Measurements from ENCODE around the gene MECP2. TPM values are rescaled to one million over a fixed set of nuclear protein-coding genes. Genes with fewer than 3 reads are reported as not detected.

Gene MECP2
- total RNA-seq, 1 donor from 2014 or later = 57.6 TPM

DNA sequence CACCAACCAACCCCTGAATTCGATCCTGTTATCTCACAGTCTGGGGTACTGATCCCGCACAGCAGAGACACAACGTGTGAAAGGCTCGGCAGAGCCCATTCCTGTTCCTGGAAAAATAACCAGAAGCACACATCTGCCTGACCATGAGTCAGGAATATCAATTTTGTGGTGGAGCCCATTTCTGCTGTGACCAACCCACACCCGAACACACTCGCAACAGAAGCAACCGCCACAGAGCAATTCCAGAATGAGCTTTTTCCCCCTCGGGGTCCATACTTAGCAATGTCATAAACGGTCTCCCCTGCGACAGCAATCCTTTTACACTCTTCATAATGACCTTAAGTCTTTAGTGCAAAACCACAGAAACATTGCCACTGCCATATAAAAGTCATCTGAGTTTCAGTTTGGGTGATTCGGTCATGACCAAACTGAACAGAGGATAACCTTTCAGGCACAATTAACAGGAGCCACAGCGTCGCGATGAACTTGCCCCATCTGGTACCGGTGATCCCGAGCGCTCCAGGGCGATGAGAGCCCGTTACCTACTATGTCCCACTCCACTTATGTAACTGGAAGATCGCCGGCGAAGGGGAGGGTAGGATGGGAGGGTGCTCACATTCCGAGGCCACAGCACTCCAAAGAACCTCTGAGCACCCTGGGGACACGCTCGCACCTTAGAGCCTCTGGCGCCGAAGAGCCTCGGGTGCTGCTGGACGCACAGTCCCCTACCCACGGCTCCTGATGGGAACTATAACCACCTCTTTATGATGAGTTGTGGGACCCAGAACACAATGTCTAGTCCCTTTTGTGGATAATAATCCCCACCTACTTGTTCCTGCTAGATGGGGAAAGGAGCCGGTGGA, 1.1 kb downstream of the MECP2 start:
- peak; percentile 32 to 37 for ATAC-seq
- Histone ChIP-seq H3K4me3 (peak overlapping the region; percentile 66), H3K4me1 (peaks cover 42% of the 10 kb centered on the region), H3K9me3 (no peaks in the 10 kb centered on the region), H3K27me3 (ENCODE audit: low read depth) (no peaks in the 10 kb centered on the region), H3K27ac (peak overlapping the region; percentile 91), H3K36me3 (no peaks in the 10 kb centered on the region)
- TF ChIP-seq, protein P1, sequence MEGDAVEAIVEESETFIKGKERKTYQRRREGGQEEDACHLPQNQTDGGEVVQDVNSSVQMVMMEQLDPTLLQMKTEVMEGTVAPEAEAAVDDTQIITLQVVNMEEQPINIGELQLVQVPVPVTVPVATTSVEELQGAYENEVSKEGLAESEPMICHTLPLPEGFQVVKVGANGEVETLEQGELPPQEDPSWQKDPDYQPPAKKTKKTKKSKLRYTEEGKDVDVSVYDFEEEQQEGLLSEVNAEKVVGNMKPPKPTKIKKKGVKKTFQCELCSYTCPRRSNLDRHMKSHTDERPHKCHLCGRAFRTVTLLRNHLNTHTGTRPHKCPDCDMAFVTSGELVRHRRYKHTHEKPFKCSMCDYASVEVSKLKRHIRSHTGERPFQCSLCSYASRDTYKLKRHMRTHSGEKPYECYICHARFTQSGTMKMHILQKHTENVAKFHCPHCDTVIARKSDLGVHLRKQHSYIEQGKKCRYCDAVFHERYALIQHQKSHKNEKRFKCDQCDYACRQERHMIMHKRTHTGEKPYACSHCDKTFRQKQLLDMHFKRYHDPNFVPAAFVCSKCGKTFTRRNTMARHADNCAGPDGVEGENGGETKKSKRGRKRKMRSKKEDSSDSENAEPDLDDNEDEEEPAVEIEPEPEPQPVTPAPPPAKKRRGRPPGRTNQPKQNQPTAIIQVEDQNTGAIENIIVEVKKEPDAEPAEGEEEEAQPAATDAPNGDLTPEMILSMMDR (IDR thresholded peaks at IDR 0.05) = no peak
- peak; percentile 42 for DNase-seq
- intact Hi-C loops (cut with DNase I) = no loop called here

DNA sequence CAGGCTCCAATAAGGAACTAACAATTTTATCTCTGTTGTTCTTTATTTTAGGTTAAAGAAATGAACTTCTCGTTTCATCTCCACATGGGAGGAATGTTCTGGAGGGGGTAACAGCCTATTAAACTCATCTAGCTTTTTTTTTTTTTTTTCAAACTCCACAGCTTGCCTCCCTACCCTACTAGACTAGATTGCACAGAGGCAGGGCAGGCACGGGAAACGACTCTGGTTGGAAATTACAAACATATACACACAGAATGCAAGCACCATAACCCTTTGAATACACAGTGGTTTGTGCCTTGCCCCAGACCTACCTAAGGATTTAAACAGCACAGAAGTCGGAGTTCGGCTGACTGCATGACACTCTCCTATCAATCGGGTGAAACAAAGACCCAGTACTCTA, 2.7 kb downstream of the MECP2 start:
- H3K27me3 ChIP-seq (ENCODE audit: low read depth) = no peaks in the 10 kb centered on the region
- ATAC-seq = no peak
- TF ChIP-seq, protein P1 (IDR thresholded peaks at IDR 0.05) = no peak
- peaks cover 46% of the 10 kb centered on the region for H3K4me1 ChIP-seq
- intact Hi-C loops (cut with DNase I) = no loop called here
- no peak overlapping the region for H3K27ac ChIP-seq
- no peak for DNase-seq
- peak overlapping the region; percentile 66 for H3K4me3 ChIP-seq
- H3K36me3 ChIP-seq = no peaks in the 10 kb centered on the region
- H3K9me3 ChIP-seq = no peaks in the 10 kb centered on the region

DNA sequence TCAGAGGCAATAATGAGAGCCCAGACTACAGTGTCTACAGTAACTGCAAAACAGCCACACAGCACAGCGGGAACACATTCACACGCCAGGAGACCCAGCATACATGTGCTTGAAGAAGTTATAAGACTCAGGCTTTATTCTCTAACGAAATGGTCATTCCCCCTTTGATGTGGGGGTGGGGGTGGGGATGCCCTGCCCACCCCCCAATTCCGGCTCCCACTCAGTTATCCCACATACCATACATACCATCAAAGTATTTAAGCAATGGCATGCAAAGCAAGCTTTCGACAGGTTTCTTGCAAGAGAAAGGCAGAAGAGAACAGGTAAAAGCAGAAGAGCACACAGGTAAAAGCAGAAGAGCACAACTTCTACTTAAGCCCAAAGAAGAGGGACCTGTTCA, 3.6 kb downstream of the MECP2 start:
- intact Hi-C loops (cut with DNase I) = no loop called here
- no peaks in the 10 kb centered on the region for H3K27me3 ChIP-seq (ENCODE audit: low read depth)
- peaks cover 46% of the 10 kb centered on the region for H3K4me1 ChIP-seq
- H3K36me3 ChIP-seq = no peaks in the 10 kb centered on the region
- H3K9me3 ChIP-seq = no peaks in the 10 kb centered on the region
- ATAC-seq = no peak
- peak overlapping the region; percentile 66 for H3K4me3 ChIP-seq
- no peak for DNase-seq
- TF ChIP-seq, protein P1 (IDR thresholded peaks at IDR 0.05) = no peak
- no peak overlapping the region for H3K27ac ChIP-seq

DNA sequence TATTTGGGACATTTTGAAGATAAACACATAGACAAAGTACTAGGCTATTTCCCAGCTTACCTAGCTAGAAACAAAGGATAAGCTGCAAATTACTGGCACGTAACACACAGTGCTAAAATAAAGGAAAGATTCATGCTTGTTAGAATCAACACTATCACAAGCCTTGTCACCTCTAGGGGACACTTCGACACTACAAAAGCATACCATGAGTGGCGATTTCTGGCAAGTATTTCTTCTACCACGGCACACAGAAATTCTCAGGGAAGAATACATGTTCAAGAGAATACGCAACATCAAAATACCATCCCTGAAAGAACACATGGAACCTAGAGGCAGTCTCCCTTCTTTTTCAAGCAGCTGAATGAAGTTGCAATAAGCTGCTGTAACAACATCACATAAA, 5.1 kb downstream of the MECP2 start:
- Histone ChIP-seq H3K4me3 (no peak overlapping the region), H3K27ac (no peak overlapping the region), H3K4me1 (peaks cover 46% of the 10 kb centered on the region), H3K36me3 (no peaks in the 10 kb centered on the region), H3K27me3 (ENCODE audit: low read depth) (no peaks in the 10 kb centered on the region), H3K9me3 (no peaks in the 10 kb centered on the region)
- intact Hi-C loops (cut with DNase I) = no loop called here
- DNase-seq (no peak), ATAC-seq (no peak)
- TF ChIP-seq, protein P1 (IDR thresholded peaks at IDR 0.05) = no peak

DNA sequence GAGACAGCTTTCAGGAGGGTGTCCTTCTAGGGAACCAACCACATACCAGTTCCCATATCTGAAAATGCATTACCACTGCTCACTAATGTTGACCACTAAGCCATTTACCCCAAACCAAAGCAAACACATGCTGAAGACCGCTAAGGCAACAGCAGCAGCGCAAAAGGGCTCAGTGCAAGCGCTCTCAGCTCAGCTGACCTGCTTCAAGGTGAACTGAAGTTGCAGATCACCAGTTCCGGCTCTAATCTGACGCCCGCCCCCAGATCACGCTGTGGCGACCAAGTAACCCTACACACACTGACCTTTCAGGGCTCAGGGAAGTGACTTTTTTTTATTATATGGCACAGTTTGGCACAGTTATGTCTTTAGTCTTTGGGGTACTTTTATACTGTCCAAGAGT, 5.8 kb downstream of the MECP2 start:
- no peak overlapping the region for H3K4me3 ChIP-seq

More for the DNA sequence above, 5.8 kb downstream of the MECP2 start:
- H3K9me3 ChIP-seq = no peaks in the 10 kb centered on the region
- no peaks in the 10 kb centered on the region for H3K36me3 ChIP-seq
- no peaks in the 10 kb centered on the region for H3K27me3 ChIP-seq (ENCODE audit: low read depth)
- intact Hi-C loops (cut with DNase I) = no loop called here
- TF ChIP-seq, protein P1 (IDR thresholded peaks at IDR 0.05) = no peak
- DNase-seq (peak; percentile 45), ATAC-seq (peak in 1 of 2 donors; percentile 48)
- H3K4me1 ChIP-seq = peaks cover 46% of the 10 kb centered on the region
- H3K27ac ChIP-seq = no peak overlapping the region

Data from lower lobe of right lung (tissue), 2 donors.